Inflammatory macrophage treated with lipopolysaccharide for 1 hour (primary cell): ENCODE measurements around the gene MAN1A1.

Source experiments
- DNase-seq, 2 donors: peaks; one replicate each; pipeline ENCODE4 v3.0.0-alpha.2; 2020 to 2022

MAN1A1 gene

DNA sequence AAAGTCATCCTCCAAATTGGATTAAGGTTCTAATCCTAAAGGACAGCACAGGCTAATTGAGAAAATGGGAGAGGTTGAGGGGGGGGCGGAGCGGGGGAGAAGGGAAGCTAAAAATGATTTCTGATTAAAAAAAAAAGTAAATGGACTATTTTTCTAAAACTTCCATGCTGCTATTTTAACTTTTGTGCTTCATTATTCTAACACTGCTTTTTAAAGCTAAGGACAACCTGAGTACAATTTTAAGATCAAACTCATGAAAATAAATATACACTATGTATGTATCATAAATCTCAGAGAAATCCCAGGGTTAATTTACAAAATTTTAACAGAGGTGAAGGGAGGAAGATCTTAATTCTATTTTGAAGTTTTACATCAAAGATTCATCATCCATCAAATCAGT, 4.4 kb downstream of the MAN1A1 start:
- DNase-seq: no peak

DNA sequence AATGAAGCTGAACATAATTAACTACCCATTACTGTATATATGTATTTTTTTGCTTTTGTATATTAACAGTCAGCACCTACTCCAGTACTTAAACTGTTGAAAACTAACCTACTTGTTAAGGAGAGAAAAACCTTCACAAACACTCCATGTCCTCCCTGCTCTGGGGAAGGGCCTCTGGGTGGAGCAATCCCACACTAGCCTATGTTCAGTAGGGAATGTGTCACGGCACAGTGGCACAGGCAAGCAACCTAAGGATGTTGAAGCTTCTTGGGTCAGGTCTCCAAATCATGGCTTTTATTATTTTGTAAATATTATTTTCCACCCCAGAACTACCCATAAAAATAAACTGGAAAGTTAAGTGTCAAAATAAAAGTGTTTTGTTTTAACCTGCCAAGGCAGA, 5.3 kb downstream of the MAN1A1 start:
- DNase-seq: no peak

DNA sequence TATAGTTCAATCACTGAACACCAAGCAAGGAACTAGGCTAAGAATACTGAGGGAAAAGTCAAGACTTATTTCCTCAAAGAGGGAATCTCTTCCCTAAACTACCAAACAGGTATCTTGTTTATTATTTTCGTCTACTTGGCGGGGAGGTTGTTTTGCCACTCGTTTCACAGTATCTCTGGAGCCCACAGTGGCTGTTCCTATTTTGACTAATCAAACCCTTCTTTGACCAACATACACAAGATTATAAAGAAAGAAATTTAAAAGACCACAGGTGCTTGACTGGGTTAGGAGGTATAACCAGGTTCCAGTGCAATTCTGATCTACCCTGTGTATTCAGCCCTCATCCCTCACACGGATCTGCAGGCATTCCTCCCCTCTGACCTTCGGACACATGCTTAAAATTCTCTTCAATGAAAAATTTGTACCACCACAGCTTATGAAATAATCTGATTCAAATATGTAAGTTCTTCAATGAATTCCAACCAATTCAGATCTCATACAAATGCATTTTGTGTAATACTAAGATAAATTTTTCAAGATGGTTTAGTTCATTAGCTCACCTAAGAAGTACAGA, 5.9 kb downstream of the MAN1A1 start:
- no peak for DNase-seq

DNA sequence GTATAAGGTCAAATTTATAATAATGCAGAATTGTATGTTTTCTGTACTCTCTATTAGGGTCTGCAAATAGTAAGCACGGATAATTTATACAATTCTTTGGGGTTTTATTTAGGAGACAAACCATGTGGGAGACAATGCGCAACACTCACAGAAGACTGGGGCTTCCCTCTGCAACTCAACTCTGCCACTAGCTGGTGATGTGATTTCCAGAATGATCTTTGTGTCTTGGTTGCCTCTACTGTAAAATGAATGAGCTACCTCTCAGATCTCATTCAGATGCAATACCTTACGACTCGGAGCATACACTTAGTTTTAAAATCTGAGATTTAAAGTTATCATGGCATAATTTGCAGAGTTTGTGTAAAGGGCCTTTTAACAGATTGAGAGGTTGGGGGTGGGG, 6.4 kb downstream of the MAN1A1 start:
- DNase-seq: no peak

DNA sequence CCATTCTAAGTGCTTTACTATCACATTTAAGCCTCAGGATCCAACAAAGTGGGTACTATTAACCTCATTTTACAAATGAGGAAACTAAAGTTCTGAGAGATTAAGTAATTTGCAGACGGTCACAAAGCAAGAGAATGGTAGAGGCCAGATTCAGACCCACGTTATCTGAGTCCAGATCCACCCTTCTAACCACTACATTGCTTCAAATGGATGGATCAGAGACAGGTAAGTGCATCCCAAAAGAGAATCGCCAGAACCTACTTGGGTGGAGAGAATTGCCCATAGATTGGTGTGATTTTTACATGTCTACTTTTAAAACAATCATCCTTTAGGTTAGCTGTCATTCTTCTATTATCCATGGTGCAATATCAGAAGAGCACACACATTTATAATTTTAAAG, 7.1 kb downstream of the MAN1A1 start:
- no peak for DNase-seq

DNA sequence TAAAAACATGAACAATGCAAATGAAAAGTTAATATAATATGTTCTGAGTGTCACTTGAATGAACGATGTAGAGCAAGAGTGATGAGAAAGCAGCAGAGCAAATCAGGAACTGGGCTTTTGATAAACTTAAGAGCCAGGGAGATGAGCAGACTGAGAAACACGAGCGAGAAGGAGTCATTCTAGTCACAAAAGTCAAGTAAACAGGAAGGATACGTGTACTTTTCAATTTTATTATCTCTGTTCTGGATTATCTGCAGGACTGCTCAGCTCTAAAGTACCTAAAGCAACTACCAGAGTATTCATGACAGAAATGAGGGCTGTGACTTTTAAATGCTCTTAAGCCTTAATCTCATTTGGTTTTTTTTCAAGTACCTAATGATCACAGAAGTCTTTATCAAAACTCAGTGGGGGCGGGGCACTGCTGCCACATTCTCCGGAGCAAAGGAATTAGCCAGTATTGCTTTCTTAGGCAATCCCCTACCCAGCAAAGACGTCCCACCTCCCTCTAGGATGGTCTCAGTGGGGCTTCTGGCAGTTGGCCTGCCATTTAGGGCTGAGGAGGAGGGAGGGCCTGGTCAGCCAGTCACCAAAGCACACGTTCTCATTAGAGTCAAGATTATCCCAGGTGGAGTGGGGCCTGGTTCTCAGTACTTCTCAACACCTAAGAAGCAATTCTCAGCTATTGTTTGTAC, 8.6 kb downstream of the MAN1A1 start:
- DNase-seq: no peak

DNA sequence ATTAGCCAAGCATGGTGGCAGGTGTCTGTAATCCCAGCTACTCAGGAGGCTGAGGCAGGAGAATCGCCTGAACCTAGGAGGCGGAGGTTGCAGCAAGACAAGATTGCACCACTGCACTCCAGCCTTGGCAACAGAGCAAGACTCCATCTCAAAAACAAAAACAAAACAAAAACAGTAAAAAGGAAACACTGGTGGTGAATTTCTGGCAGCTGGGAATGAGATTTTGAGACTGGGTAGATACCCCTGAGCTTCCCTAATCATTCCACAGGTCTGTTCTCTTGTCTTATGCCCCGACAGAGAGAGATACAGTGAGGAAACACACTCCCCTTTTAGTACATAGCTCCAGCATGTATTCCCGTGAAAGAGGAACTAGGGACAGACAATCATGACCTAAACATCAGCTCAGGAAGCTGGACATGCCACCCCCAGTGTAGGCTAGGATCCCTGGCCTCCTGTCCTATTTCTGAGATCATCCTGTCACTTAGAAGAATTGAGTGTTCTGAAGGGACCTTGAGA, 9.6 kb downstream of the MAN1A1 start:
- peak; percentile 73 to 91 for DNase-seq

DNA sequence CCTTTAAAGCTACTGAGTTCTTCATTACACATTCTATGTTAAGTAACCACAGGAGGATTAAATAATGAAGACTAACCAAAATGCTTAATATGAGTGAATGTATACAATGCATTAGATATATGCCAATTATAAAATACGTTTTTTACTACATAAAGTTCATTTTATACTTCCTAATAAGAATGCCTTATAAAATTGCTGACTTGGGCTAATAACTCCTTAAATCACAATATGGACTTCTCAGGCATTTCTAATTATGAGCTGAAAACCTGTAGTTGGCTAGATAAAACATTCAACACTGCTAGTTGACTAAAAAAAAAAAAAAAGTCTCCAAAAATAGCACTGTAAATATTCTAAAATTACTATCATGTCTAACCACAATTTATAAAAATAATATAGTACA, 11.8 kb downstream of the MAN1A1 start:
- DNase-seq: no peak

DNA sequence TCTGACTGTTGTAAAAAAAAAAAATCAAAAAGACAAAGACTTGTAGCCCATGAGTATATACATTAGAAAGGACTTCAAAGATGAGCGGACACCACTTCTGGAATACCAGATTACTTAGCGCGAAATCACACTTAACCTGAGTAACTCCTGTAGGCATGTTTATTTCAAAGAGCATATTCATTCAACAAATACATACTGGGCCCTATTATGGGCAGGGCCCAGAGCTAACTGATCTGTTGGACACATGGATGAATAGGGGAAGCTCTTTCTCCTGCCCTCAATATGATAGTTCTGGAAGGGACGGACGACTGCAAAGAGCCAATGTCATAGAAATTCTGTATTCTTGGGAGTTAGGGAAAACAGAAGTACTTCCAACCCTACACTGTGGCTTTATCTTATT, 12.3 kb downstream of the MAN1A1 start:
- no peak for DNase-seq

DNA sequence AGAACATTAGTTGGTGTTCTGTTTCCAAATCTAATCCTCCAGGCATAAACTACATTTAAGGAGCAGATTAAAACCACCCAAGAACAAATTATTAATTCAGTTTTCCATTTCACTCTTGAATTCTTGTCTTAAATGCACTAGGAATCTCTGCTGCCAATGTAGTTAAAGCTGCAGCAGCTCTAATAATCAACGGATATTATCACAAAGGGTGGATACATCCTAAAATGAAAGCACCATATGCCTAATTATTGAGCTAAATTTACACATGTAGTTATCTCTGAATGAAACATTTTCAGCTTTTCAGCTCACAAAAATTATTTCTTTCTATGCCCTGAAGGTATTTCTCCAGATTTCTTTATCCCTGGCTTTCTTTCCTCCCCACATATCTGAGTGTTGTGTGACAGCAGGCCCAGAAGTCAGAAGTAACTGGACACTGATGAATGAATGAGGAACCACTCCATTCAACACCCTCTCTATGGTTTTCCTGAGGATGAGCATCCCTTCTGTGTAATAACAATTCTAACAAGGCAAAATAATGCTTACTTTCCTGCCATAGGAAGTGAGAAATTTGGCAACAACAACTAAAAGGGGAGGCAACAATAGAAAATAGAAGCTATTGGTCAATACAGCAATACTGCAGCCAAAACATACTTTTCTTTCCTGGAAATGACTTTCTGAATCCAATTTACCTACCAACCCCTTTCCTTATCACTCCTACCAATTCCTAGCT, 14.9 kb downstream of the MAN1A1 start:
- no peak for DNase-seq

DNA sequence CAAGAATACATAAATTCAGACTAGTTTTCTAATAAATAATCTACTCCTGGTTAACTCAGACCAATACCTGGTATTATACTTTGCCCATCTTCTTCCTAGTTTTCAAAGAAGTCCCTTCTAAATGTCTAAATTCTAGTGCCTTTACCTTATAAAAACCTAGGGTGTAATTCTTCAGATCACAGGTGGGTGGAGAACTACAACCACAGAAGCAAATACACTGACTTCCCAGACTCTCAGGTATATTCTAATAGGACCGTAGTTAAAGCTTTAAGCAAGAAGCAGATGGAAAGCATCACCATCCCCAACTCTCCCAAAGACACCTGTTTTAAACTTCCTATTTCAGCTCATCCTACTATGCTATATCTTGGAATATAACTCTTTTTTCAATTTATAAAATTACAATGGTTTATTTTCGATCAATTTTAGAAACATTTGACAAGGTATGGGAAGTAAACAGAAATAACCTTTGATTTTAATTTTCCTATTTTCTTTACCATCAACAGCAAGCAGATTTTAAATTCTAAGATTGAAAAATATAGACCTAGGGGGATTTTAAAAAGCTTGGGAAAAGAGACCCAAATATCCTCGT, 15.8 kb downstream of the MAN1A1 start:
- DNase-seq: no peak

DNA sequence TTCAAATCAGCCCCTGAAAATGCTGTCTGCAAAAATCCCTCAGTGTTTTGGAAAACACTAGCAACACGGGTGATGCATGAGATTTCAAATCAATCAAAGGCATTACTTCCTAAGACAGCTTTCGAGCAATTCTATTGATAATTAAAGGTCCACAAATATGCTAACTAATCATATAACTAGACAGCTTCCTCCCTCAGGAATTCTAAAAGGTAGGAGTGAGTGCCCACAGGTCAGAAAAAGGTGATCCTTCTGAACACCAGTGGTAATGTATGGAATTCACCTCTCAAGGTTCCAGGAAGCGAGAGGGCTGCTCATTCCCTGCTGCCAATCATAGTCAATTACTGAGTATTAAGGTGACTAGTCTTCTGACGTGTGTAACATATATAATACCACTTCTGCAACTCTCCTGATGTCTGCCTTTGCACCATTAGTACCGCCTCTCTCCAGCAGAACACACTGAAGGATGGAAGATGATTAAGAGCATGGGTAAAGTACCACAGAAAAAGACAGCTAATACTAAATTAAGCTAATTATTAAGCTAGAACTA, 16.4 kb downstream of the MAN1A1 start:
- DNase-seq: no peak

DNA sequence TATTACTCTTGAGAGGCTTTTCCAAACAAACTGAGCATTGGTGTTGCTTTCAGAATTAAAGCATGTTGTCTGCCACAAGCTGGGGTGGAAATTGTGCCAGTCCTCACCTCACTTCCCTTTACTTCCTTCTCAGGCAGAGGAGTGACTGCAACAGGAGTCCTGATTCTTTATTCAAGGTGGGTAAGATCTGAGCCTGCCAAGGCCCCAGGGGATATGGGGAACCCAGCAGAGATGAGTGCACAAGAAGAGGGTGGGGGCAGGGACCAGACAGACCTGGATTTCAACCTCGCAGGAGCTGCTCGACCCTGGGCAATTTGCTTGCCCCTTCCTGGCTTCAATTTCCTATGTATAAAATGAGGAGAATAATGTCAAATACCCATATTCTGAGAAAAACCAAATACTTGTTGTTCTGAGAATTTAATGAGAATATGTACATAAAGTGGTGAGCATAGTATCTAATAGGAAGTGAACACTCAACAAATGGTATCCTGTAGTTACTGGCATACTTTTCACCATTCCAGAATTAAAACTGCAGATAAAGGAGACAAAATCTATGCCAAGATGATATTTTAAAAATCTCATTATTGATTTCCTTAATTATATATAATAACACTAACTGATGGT, 17.8 kb downstream of the MAN1A1 start:
- DNase-seq: no peak

DNA sequence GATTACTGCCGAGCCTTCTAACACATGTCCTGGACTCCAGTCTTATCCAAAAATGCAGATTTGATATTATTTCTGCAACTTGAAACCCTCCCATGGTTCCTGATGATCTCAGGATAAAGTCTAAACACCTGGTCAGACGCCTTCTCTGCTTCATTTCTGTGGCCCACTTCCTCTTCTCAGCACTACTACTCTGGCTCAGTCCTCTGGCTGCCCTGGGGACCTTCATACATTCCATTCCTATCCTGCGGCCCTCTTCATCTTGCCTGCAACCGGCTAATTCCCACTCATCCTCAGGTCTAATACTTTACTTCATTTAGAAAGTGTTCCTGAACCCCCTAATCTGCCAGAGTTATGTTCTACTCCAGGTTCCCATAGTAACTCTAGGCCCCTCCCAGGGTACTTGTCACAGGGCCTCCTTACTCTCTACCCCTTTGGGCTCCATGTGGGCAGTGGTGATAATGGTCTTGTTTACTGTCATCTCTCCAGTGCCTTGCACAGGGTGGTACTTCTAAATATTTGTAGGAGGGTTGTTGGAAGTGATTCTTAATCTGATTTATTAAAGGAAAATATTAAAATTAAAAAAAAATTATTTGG, 18.9 kb downstream of the MAN1A1 start:
- DNase-seq: no peak

DNA sequence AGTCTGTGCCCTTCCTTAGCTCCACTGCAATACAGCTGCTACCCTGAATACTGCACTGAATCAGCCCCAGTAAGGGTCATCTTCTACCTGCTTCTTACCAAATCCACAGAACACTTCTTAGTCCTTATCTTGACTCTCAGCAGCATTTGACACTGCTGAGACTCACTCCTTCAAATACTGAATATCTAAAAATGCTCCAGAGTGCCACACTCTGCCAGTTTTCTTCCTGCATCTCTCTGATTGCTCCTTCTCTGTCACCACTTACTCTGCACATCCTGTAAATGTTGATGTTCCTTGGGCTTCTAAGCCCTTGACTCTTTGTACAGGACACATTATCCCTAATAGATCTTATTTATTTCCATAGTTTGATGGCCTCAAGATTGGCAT, 19.8 kb downstream of the MAN1A1 start:
- DNase-seq: no peak

DNA sequence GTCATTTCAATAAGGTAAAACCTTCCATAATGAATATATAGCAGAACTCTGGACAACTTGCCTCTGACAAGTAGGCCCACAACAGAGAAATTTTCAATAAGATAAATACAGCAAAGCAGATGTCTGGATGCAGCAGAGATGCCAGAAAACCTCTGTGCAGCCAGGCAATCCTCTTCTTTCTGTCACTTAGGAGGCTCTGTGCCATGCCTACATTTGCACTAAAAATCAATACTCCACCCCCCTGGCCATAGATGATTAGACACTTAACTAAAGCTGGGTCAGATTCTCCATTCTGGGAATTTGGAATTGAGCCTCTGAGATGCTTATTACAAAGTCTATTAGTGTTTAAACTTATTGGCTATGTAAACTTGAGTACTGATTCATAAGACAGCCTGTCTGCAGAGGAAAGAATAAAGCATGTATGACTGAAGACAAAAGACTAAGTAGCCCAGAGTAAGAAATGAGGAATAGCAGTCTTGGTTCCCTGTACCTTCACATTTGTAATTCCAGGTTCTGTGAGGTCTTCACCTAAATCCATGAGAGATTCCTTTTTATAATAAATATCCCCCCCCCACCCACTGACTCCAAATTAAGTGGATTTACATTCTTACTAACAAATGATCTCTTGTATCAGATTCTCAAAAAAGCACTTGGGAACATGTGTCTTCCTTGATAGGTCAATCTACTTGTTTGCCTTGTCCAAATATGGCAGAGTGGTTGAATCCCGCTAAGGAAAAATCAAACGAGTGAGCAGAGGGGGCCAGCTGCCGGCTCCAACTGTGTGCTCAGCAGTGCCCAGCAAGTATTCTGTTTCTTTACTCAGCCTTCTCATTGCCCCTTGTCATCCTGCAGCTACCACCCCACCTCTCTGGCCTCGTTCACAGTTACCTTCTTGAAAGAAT, 20.4 kb downstream of the MAN1A1 start:
- DNase-seq: no peak

DNA sequence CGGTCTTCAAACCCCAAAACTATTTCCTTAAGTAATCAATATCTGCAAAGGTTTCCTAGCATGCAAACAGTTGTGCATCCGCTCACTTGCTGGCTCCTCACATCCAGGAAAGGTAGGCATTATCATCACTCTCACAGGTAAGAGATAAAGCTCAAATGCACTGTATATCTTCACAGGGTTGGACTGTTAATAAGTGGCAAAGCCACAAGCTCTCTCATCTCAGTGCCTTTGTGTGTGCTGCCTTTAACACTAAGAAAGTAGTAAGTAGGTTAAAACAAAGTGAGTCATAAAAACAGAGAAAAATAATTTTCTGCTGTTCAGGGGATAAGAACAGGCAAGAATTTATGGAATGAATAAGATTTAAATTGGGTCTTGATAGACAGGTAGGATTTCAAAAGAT, 21.3 kb downstream of the MAN1A1 start:
- no peak for DNase-seq

DNA sequence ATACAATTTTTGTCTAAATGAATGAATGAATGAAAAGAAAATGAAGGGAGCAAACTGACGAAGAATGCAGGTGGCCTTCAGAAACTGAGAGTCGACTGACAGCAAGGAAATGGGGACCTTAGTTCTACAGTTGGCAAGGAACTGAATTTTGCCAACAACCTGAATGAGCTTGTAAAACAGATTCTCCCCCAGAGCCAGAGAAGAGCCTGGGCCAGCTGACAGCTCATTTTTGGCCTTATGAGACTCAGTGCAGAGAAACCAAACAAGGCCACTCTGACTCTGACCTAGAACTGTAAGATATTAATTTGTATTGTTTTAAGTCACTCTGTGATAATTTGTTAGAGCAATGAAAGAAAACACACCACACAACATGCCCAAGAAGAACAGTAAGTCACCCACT, 21.8 kb downstream of the MAN1A1 start:
- DNase-seq: no peak

DNA sequence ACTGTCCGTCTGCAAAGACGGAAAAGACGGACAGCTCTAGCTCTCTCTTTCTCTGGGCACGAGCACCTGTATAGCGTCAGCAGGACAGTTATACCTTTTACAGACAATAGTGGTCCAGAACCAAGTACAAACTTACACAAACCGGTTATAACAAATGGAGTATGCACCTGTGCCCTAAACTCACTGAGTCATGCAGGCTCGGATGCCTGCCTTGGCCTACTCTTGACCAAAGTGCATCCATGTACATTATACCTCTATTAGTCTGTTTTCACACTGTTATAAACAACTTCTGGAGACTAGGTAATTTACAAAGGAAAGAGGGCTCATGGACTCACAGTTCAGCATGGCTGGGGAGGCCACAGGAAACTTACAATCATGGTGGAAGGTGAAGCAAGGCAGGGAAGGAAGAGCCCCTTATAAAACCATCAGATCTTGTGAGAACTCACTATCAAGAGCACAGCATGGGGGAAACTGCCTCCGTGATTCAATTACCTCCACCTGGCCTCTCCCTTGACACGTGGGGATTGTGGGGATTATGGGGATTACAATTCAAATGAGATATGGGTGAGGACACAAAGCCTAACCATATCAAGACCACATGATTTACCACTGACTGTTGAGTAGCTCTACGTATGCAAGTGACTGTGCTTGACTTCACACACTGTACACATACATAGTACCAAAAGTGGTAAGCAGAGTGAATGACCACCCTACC, 23.1 kb downstream of the MAN1A1 start:
- DNase-seq: no peak

DNA sequence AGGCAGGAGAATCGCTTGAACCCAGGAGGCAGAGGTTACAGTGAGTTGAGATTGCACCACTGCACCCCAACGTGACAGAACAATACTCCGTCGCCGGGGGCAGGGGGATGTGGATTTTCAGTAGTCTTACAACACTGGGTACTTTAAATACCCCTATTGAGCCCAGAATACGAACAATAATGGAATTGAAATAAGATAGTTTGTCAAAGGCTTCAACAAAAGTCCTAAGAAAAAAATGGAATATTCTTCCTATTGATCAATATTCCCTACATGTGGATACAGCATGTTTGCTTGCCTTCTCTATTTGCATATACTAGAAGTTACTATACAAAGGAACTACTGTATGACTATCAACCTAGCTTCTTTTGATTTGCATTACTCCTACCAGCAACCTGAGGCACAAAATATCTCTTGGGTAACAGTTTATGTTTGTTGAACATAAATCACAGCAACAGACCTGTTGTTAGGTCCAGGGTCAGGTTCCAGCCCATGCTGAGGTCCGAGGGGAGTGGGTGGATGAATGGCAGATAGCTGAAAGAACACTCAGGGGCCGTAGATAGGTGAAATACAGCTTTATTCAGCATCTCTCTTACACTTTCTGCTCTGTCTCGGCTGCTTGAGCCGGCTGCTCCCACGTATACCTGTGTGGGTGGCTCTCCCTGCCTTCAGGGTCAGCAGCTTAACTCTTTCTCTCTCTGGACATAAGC, 23.8 kb downstream of the MAN1A1 start:
- DNase-seq: no peak
